SU-DHL-6 (cell line): ENCODE measurements around the gene VSIG8.

Experiments
- H2AFZ ChIP-seq: fragments of 200-600 bp; sonication (generic); 2 replicates; pipeline ENCODE4 v1.6.1; 2014; ENCODE audit warnings: low read depth, mild to moderate bottlenecking, moderate library complexity, mixed read lengths, antibody characterized with exemption, low read length; ENCODE audit not compliant: severe bottlenecking
- H3F3A ChIP-seq: fragments of 200-600 bp; shearing (Covaris generic); 2 replicates; pipeline ENCODE4 v1.6.0; 2016; ENCODE audit warnings: antibody characterized with exemption, mild to moderate bottlenecking; ENCODE audit not compliant: insufficient read depth
- H3K27ac ChIP-seq: fragments of 200-600 bp; sonication (generic); 2 replicates; pipeline ENCODE4 v1.5.1; 2016; ENCODE audit warnings: low read depth, mild to moderate bottlenecking, low read length, moderate library complexity, mixed read lengths
- H3K27me3 ChIP-seq: fragments of 200-600 bp; sonication (generic), shearing (Covaris generic); 2 replicates; pipeline ENCODE4 v1.6.0; 2014; ENCODE audit warnings: mild to moderate bottlenecking, low read length
- H3K36me3 ChIP-seq: fragments of 200-600 bp; sonication (generic); 2 replicates; pipeline ENCODE4 v1.6.1; 2014; ENCODE audit warnings: mild to moderate bottlenecking, low read length, mixed read lengths
- H3K4me2 ChIP-seq: fragments of 300-600, 200-600 bp; shearing (Covaris generic), sonication (generic); 2 replicates; pipeline ENCODE4 v1.6.0; 2014; ENCODE audit warnings: low read length, low read depth, mild to moderate bottlenecking; ENCODE audit not compliant: poor library complexity, severe bottlenecking
- H3K4me3 ChIP-seq: fragments of 200-600 bp; sonication (generic); 2 replicates; pipeline ENCODE4 v1.5.1; 2014; ENCODE audit warnings: antibody characterized with exemption, low read length, mild to moderate bottlenecking, mixed read lengths; ENCODE audit not compliant: insufficient read depth, poor library complexity, severe bottlenecking
- H3K79me2 ChIP-seq: fragments of 200-600 bp; sonication (generic); 2 replicates; pipeline ENCODE4 v1.6.1; 2014; ENCODE audit warnings: mild to moderate bottlenecking, low read length, moderate library complexity; ENCODE audit not compliant: insufficient read depth
- H3K9ac ChIP-seq: fragments of 200-600 bp; sonication (generic); 2 replicates; pipeline ENCODE4 v1.7.0; 2014; ENCODE audit warnings: mild to moderate bottlenecking, low read length
- H3K9me2 ChIP-seq: fragments of 200-600 bp; sonication (generic); replicated peaks from 2 replicates; pipeline ENCODE4 v1.6.1; 2014; ENCODE audit warnings: low read length; ENCODE audit not compliant: insufficient read depth
- H3K9me3 ChIP-seq: fragments of 200-600 bp; sonication (generic); 2 replicates; pipeline ENCODE4 v1.6.1; 2014; ENCODE audit warnings: low read length, mixed read lengths; ENCODE audit not compliant: insufficient read depth
- H4K20me1 ChIP-seq: fragments of 200-600 bp; sonication (generic); 2 replicates; pipeline ENCODE4 v1.6.1; 2014; ENCODE audit warnings: low read depth, mild to moderate bottlenecking, antibody characterized with exemption, low read length, moderate library complexity, mixed read lengths
- EZH2phosphoT487 ChIP-seq: fragments of 200-600 bp; sonication (generic), shearing (Covaris generic); conservative IDR thresholded peaks from 2 replicates; pipeline ENCODE4 v1.6.1; 2018; ENCODE audit warnings: mild to moderate bottlenecking, antibody characterized with exemption, low read length, moderate library complexity, mixed read lengths
- TF ChIP-seq, protein P1 (sequence below): fragments of 200-600 bp; sonication (generic); IDR thresholded peaks from one replicate; pipeline ENCODE4 v1.5.1; 2017; ENCODE audit warnings: antibody characterized with exemption, mild to moderate bottlenecking, low read length, moderate library complexity; ENCODE audit not compliant: insufficient read depth, poor library complexity, severe bottlenecking

The VSIG8 gene

DNA sequence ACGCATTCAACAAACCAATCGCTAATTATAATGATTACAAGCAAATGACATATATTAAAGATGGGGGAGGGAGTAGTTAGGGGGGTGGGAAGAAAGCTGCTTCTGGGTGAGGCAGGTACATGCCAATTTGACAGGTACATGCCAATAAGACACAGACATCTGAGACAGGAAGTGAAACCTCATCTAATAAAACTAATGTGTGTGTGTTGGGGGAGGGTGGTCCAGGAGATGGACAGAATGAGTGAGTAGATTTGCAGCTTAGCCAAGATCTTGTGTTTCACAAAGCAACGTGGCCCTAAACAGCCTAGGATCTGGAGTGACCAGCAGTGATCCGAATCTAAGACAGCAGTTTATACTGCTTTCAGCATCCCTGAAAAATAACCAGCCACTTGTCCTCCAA, 26.7 kb upstream of the VSIG8 start:
- Histone ChIP-seq H2AFZ (no peak overlapping the region), H3K4me3 (no peak overlapping the region), H3K27ac (no peak overlapping the region), H3K27me3 (no peaks in the 10 kb centered on the region), H3K9ac (no peak overlapping the region), H3K79me2 (no peaks in the 10 kb centered on the region), H3F3A (no peaks in the 10 kb centered on the region), H3K9me2 (no peaks in the 10 kb centered on the region), H3K36me3 (no peaks in the 10 kb centered on the region), H3K9me3 (no peaks in the 10 kb centered on the region), H4K20me1 (no peaks in the 10 kb centered on the region), H3K4me2 (no peak overlapping the region)
- TF ChIP-seq, protein P1, sequence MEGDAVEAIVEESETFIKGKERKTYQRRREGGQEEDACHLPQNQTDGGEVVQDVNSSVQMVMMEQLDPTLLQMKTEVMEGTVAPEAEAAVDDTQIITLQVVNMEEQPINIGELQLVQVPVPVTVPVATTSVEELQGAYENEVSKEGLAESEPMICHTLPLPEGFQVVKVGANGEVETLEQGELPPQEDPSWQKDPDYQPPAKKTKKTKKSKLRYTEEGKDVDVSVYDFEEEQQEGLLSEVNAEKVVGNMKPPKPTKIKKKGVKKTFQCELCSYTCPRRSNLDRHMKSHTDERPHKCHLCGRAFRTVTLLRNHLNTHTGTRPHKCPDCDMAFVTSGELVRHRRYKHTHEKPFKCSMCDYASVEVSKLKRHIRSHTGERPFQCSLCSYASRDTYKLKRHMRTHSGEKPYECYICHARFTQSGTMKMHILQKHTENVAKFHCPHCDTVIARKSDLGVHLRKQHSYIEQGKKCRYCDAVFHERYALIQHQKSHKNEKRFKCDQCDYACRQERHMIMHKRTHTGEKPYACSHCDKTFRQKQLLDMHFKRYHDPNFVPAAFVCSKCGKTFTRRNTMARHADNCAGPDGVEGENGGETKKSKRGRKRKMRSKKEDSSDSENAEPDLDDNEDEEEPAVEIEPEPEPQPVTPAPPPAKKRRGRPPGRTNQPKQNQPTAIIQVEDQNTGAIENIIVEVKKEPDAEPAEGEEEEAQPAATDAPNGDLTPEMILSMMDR, result no peak
- no peak for TF ChIP-seq EZH2phosphoT487

DNA sequence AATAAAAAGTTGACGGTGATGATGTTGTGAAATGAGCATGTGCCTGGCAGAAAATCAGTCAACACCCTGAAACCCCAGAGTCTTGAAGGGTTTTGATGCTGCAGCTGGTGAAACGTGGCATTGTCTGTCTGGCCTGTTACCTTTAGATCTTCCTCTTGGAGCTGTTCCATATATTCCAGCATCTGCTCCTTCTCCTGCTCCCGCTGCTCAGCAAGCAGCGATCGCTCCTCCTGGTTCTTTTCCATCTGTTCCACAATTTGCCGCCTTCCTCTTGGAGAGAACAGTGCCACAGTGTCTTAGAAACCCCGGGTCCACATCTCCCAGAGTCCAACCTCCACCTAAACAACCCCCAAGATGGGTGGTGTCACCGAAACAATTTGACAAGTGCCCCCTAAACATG, 21.8 kb upstream of the VSIG8 start:
- H3K79me2 ChIP-seq, result no peaks in the 10 kb centered on the region
- H3K9ac ChIP-seq, result no peak overlapping the region
- H3K27ac ChIP-seq, result no peak overlapping the region
- no peaks in the 10 kb centered on the region for H3K9me2 ChIP-seq
- TF ChIP-seq, protein P1, result no peak
- no peak for TF ChIP-seq EZH2phosphoT487
- no peaks in the 10 kb centered on the region for H4K20me1 ChIP-seq
- no peak overlapping the region for H3K4me3 ChIP-seq
- H3K27me3 ChIP-seq, result no peaks in the 10 kb centered on the region
- H3K36me3 ChIP-seq, result no peaks in the 10 kb centered on the region
- H3F3A ChIP-seq, result no peaks in the 10 kb centered on the region
- no peak overlapping the region for H2AFZ ChIP-seq
- no peak overlapping the region for H3K4me2 ChIP-seq
- no peaks in the 10 kb centered on the region for H3K9me3 ChIP-seq

- H3K9ac ChIP-seq, result no peak overlapping the region
Observed at GRCh38 chr1:159883134-159883533, 20.7 kb upstream of the VSIG8 start.

More at GRCh38 chr1:159883134-159883533, 20.7 kb upstream of the VSIG8 start:
- H2AFZ ChIP-seq, result no peak overlapping the region
- no peaks in the 10 kb centered on the region for H3K27me3 ChIP-seq
- no peak overlapping the region for H3K4me3 ChIP-seq
- no peaks in the 10 kb centered on the region for H3F3A ChIP-seq
- no peak overlapping the region for H3K27ac ChIP-seq
- H4K20me1 ChIP-seq, result no peaks in the 10 kb centered on the region
- H3K79me2 ChIP-seq, result no peaks in the 10 kb centered on the region
- H3K36me3 ChIP-seq, result no peaks in the 10 kb centered on the region
- H3K9me3 ChIP-seq, result no peaks in the 10 kb centered on the region
- TF ChIP-seq, protein P1, result no peak
- TF ChIP-seq EZH2phosphoT487, result no peak
- no peak overlapping the region for H3K4me2 ChIP-seq
- H3K9me2 ChIP-seq, result no peaks in the 10 kb centered on the region
